ENCODE results near the gene STXBP1.

- TF ChIP-seq CTCF (IDR thresholded peaks at IDR 0.05) (no peak), JUN (IDR thresholded peaks at IDR 0.05) (no peak), POLR2A (IDR thresholded peaks at IDR 0.05; ENCODE audit: low read length) (no peak), CEBPB (IDR thresholded peaks at IDR 0.05) (no peak), EP300 (IDR thresholded peaks at IDR 0.05) (no peak), HDAC2 (IDR thresholded peaks at IDR 0.05) (no peak), MAX (IDR thresholded peaks at IDR 0.05) (no peak), HMGXB4 (CRISPR knock-in tag; IDR thresholded peaks at IDR 0.05; ENCODE audit: borderline replicate concordance) (no peak), RAD21 (conservative IDR thresholded peaks at IDR 0.05 in 1 of 2, IDR thresholded peaks at IDR 0.05 in 1 of 2) (no peak), SMC3 (IDR thresholded peaks at IDR 0.05) (no peak)
These were observed 526 bp upstream of the STXBP1 start for GRCh38 chr9:127611603-127611898.
